ENCODE results near the gene ATP8B4.

Gene ATP8B4

DNA sequence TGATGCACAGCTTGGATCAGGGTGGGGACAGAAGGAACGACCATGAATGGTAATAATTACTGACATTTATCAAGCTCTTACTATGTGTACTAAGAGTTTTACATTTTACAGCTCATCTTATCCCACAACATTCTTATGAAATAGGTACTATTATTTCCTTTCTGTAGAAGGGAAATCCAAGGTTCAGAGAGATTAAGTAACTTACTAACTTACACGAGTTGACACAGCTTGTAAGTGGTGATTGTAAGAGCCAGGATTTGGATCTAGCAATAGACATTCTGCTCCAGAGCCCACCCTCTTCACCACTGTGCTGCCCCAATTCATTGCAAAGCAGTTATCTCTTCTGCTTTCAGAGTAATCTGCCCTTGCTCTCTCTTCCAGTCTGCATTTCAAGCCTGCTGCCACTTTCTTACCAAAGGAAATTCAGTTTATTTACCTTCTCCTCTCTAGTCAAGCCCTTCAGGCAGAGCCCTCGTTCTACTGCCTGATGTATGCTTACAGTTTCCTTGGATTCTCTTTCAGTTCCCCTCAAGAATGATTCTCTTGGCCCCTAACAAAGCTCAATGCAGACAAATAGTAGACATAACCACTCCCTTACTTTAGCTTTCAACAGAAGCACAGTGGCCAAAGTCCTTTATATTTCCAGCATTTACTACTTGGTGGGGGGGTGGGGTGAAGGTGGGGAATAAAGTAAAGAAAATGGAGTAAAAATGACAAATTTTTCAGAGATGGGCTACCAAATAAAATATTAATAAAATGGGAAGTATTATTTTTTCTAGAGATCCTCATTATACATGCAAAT lies 65.8 kb downstream of the ATP8B4 start:
- no peak for DNase-seq (ENCODE audit: extremely low read depth, low read depth)
- TF ChIP-seq, protein P1, sequence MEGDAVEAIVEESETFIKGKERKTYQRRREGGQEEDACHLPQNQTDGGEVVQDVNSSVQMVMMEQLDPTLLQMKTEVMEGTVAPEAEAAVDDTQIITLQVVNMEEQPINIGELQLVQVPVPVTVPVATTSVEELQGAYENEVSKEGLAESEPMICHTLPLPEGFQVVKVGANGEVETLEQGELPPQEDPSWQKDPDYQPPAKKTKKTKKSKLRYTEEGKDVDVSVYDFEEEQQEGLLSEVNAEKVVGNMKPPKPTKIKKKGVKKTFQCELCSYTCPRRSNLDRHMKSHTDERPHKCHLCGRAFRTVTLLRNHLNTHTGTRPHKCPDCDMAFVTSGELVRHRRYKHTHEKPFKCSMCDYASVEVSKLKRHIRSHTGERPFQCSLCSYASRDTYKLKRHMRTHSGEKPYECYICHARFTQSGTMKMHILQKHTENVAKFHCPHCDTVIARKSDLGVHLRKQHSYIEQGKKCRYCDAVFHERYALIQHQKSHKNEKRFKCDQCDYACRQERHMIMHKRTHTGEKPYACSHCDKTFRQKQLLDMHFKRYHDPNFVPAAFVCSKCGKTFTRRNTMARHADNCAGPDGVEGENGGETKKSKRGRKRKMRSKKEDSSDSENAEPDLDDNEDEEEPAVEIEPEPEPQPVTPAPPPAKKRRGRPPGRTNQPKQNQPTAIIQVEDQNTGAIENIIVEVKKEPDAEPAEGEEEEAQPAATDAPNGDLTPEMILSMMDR (IDR thresholded peaks at IDR 0.05; ENCODE audit: low read depth, low read length), result no peak

DNA sequence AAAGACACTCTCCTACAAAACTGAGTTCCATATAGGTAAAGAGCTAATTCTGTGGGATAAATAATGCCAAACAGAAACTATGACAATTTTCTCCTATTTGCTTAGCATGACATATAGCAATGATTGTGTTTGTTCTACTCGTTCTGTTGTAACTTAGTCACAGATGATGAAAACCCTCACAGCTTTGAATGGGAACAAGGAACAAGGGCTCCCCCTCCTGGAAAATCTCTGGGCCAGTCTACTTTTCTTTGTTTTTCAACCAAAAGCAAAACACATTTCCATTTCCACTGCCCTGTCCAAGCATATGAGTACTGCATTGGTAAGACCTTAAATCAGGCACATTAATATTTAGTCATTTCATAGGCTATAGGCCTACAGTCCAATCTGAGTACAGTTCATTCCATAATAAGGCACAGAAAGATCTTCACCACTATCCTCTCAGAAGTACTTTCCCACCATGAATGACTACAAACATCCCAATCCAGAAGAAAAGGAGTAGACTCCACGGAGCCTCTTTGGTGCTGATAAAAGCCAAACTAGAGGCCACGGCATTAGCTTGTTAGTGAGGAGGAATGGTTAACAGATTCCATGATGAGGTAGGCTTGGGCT lies 67.1 kb downstream of the ATP8B4 start:
- peak; percentile 69 for DNase-seq (ENCODE audit: extremely low read depth, low read depth)
- TF ChIP-seq, protein P1 (IDR thresholded peaks at IDR 0.05; ENCODE audit: low read depth, low read length), result peak; percentile 86

DNA sequence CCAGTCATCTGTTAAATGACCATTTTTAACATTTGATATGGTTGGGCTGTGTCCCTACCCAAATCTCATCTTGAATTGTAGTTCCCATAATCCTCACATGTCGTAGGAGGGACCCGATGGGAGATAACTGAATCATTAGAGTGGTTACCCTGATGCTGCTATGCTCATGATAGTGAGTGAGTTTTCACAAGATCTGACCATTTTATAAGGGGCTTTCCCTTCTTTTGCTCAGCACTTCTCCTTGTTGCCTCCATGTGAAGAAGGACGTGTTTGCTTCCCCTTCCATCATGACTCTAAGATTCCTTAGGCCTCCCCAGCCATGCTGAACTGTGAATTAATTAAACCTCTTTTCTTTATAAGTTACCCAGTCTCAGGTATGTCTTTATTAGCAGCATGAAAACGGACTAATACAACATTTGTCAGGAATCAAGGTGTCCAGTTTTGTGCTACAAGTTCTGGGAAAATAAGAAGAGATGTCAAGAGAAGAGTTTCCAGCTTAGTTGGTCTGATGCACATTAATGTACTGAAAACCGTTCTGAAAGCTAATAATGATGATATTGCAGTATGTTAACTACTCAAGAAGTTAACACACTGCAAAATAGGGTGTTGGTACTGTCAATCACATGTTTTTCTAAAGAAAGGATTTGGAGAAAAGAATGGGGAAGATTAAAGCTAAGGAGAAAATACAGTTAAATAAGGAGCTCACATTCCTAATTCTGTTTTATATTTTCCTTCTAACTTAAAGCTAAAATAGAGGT lies 67.9 kb downstream of the ATP8B4 start:
- no peak for DNase-seq (ENCODE audit: extremely low read depth, low read depth)
- TF ChIP-seq, protein P1 (IDR thresholded peaks at IDR 0.05; ENCODE audit: low read depth, low read length), result no peak

DNA sequence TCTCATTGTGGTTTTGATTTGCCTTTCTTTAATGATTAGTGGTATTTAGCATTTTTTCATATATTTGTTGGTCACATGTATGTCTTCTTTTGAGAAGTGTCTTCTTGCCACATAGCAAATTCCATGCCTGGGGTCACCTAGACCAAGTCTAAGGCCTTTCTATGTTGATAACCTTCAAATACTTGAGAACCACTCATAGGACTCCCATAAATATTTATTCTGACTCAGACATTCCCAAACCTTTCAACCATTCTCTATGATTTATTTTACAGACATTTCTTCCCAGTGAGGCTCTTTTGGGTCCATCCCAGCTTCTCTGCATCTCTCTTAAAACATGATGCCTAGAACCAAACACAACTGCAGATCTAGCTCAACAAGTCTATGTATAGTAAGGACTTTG lies 69.2 kb downstream of the ATP8B4 start:
- TF ChIP-seq, protein P1 (IDR thresholded peaks at IDR 0.05; ENCODE audit: low read depth, low read length), result no peak
- peak; percentile 36 for DNase-seq (ENCODE audit: extremely low read depth, low read depth)

DNA sequence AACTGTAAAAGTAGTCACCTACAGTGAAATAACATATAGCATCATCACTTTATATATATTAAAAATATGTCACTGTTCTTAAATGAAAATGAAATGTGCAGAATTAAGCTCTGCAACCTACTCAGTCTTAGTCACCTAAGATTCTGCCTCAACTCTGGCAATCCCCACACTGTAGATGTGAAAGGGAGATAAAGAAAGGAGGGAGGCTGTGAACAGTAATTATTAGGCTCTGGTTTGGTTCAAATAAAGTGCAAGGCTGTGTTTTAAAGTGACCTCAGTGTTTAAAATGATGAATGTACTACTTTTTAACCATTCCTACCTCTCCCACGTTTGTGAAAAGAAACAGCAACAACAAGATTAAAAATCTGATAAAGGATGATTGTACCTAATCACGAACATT lies 72.2 kb downstream of the ATP8B4 start:
- TF ChIP-seq, protein P1 (IDR thresholded peaks at IDR 0.05; ENCODE audit: low read depth, low read length), result no peak

DNA sequence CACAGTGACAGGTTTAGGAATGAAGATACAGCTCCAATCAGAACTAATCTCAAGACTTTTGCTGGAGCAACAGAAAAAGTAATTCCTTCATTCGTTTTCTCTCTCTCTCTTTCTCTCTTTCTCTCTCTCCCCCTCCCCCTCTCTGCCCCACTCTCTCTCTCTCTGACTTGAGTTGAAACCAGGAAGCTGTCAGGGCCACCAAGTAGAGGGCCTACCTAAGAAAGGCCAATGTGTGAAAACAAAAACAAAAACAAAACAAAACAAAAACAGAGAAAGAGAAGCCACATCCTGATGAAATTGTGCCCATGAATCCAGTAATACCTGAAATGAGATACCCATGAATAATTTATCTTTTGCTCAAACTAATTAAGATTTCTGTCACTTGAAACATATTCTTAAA lies 72.9 kb downstream of the ATP8B4 start:
- TF ChIP-seq, protein P1 (IDR thresholded peaks at IDR 0.05; ENCODE audit: low read depth, low read length), result no peak
- no peak for DNase-seq (ENCODE audit: extremely low read depth, low read depth)

More for the DNA sequence above, 72.2 kb downstream of the ATP8B4 start:
- no peak for DNase-seq (ENCODE audit: extremely low read depth, low read depth)

DNA sequence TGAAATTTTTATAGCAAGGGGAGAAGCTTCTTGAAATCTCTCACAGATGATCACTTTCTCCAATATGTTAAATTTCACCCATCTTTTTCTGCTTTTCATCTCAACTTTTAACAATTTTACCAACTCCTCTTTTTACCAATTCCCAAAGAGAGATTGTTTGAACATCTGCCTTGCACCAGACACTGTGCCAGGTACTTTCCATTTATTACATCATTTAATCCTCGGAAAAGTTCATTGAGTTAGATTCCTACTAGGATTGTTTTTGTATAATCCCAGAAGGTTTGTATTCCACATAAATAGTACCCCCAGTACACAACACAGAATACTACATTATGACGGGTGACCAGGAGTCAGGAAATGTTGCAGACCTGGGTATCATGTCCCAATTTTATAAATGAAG lies 74.1 kb downstream of the ATP8B4 start:
- DNase-seq (ENCODE audit: extremely low read depth, low read depth), result no peak
- TF ChIP-seq, protein P1 (IDR thresholded peaks at IDR 0.05; ENCODE audit: low read depth, low read length), result no peak
